Endodermal cell (in vitro differentiated cells): ENCODE results near the gene PMFBP1. TPM values are rescaled to one million over a fixed set of nuclear protein-coding genes. Genes with fewer than 3 reads are reported as not detected.

Experiments used
- DNase-seq: peaks from one replicate; pipeline ENCODE4 v3.0.0-alpha.2; 2017
- H3K27ac ChIP-seq: 2 replicates; pipeline ENCODE4 v1.5.1; 2013; ENCODE audit warnings: mild to moderate bottlenecking, low read depth, low read length, moderate library complexity
- H3K27me3 ChIP-seq: 2 replicates; pipeline ENCODE4 v1.6.1; 2013; ENCODE audit warnings: mild to moderate bottlenecking, low read length, moderate library complexity; ENCODE audit not compliant: insufficient read depth, control insufficient read depth, poor library complexity, severe bottlenecking
- H3K36me3 ChIP-seq: 2 replicates; pipeline ENCODE4 v1.7.0; 2013; ENCODE audit warnings: mild to moderate bottlenecking, low read length, moderate library complexity; ENCODE audit not compliant: control insufficient read depth, insufficient read depth
- H3K4me1 ChIP-seq: one replicate; pipeline ENCODE4 v1.7.0; 2013; ENCODE audit warnings: low read length; ENCODE audit not compliant: control insufficient read depth, insufficient read depth
- H3K4me3 ChIP-seq: 2 replicates; pipeline ENCODE4 v1.5.1; 2013; ENCODE audit warnings: mild to moderate bottlenecking, low read length, moderate library complexity
- H3K9ac ChIP-seq: 2 replicates; pipeline ENCODE4 v1.6.1; 2013; ENCODE audit warnings: mild to moderate bottlenecking, low read length, moderate library complexity; ENCODE audit not compliant: poor library complexity, severe bottlenecking; ENCODE audit errors: extremely low read depth
- H3K9me3 ChIP-seq: 2 replicates; pipeline ENCODE4 v1.6.1; 2013; ENCODE audit warnings: mild to moderate bottlenecking, low read length, moderate library complexity; ENCODE audit not compliant: control insufficient read depth
- H3K27ac Mint-ChIP-seq: 2 replicates; pipeline ENCODE4 v1.8.0; 2020; ENCODE audit warnings: mixed read lengths
- H3K27me3 Mint-ChIP-seq: 2 replicates; pipeline ENCODE4 v1.8.0; 2021; ENCODE audit warnings: mild to moderate bottlenecking, mixed read lengths; ENCODE audit not compliant: insufficient read depth
- H3K36me3 Mint-ChIP-seq: 2 replicates; pipeline ENCODE4 v1.8.0; 2020; ENCODE audit warnings: low read depth, mixed read lengths
- H3K4me1 Mint-ChIP-seq: 2 replicates; pipeline ENCODE4 v1.8.0; 2020; ENCODE audit warnings: mixed read lengths
- H3K4me3 Mint-ChIP-seq: 2 replicates; pipeline ENCODE4 v1.8.0; 2020; ENCODE audit warnings: mild to moderate bottlenecking, moderate library complexity, mixed read lengths
- H3K9me3 Mint-ChIP-seq: 2 replicates; pipeline ENCODE4 v1.8.0; 2020; ENCODE audit warnings: mild to moderate bottlenecking, mixed read lengths
- WGBS, 2 experiments: methylation state at CpG; one replicate each; pipeline versions ENCODE4 v1.1.5 to v1.1.7; 2013; ENCODE audit warnings: missing lambda C conversion rate in 2 of 2, mixed read lengths in 1 of 2; ENCODE audit not compliant: insufficient coverage in 1 of 2, insufficient read length in 1 of 2; 5-methylcytosine and 5-hydroxymethylcytosine counted together
- total RNA-seq, 2 donors: library from RNA; stranded (reverse); fragmentation: NEBNext Ultra II Directional in 1 of 2; extraction: Animal tissue kit (Norgen Biotek cat#: 25700) in 1 of 2; gene quantifications; 2 replicates in 1 of 2; 3 replicates in 1 of 2; pipeline ENCODE4 v1.2.1, GENCODE V29; 2021
- TF ChIP-seq, protein P1 (sequence below): fragments of 200-600 bp; sonication (generic); conservative IDR thresholded peaks from 2 replicates; pipeline ENCODE4 v1.5.0; 2021; ENCODE audit warnings: antibody characterized with exemption, mild to moderate bottlenecking

The PMFBP1 gene
- total RNA-seq, 2 donors from 2014 or later: 2.1 to 4.1 TPM

DNA sequence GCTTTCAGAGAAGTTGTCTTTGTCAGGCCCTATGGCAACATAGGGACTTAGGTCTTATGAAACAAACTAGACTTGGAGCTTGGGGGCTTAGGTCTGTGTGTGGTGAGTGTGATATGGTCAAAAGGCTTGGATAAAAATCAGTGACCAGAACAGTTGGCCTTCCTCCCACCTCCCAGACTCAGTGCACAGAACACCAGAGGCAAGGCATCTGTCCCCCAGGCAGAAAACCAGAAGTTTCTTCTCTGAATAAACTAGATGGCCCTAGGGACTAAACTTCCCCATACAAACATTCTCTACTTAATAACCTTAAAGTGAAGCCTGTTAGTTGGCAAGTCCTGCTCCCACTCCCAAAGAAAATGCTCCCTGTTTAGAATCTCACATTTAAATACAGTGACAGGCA is 39.2 kb upstream of the PMFBP1 start:
- H3K4me1 Mint-ChIP-seq: peaks cover 26% of the 10 kb centered on the region
- Histone ChIP-seq H3K27me3 (no peaks in the 10 kb centered on the region), H3K9ac (no peak overlapping the region), H3K4me3 (no peak overlapping the region), H3K4me1 (peaks cover 11% of the 10 kb centered on the region), H3K27ac (no peak overlapping the region), H3K9me3 (peaks cover 24% of the 10 kb centered on the region), H3K36me3 (no peaks in the 10 kb centered on the region)
- no peak overlapping the region for H3K4me3 Mint-ChIP-seq
- H3K27ac Mint-ChIP-seq: no peak overlapping the region
- H3K27me3 Mint-ChIP-seq: peaks cover 25% of the 10 kb centered on the region
- no peak for DNase-seq
- H3K9me3 Mint-ChIP-seq: peaks cover 24% of the 10 kb centered on the region
- peaks cover 7% of the 10 kb centered on the region for H3K36me3 Mint-ChIP-seq
- TF ChIP-seq, protein P1, sequence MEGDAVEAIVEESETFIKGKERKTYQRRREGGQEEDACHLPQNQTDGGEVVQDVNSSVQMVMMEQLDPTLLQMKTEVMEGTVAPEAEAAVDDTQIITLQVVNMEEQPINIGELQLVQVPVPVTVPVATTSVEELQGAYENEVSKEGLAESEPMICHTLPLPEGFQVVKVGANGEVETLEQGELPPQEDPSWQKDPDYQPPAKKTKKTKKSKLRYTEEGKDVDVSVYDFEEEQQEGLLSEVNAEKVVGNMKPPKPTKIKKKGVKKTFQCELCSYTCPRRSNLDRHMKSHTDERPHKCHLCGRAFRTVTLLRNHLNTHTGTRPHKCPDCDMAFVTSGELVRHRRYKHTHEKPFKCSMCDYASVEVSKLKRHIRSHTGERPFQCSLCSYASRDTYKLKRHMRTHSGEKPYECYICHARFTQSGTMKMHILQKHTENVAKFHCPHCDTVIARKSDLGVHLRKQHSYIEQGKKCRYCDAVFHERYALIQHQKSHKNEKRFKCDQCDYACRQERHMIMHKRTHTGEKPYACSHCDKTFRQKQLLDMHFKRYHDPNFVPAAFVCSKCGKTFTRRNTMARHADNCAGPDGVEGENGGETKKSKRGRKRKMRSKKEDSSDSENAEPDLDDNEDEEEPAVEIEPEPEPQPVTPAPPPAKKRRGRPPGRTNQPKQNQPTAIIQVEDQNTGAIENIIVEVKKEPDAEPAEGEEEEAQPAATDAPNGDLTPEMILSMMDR: no peak

DNA sequence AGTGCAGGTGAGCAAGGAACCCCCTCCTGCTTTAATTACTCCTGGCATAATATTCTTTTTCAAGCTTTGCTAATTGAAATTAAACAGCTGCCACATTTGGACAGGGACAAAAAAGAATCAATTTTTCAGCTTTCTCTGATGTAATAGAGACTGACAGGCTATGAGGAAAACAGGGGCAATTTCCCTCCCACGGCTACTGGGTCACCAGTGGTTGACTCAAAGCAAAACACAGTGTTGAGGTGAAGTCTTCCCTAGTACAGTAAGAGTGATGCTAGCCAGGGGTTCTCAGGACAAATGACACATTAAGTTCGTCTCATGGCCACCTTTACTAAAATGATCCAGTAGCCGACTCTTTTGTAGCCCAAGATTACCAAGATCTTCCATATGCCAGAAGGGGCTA is 38.6 kb upstream of the PMFBP1 start:
- WGBS, 2 experiments: 89 to 91% methylated on average over 3 of the region's 3 CpGs
- H3K9me3 ChIP-seq: peaks cover 18% of the 10 kb centered on the region
- TF ChIP-seq, protein P1: no peak
- no peaks in the 10 kb centered on the region for H3K27me3 ChIP-seq
- Mint-ChIP-seq H3K27ac (no peak overlapping the region), H3K36me3 (peaks cover 7% of the 10 kb centered on the region), H3K27me3 (peaks cover 31% of the 10 kb centered on the region), H3K4me3 (no peak overlapping the region), H3K4me1 (peaks cover 26% of the 10 kb centered on the region), H3K9me3 (peaks cover 19% of the 10 kb centered on the region)
- DNase-seq: no peak
- H3K36me3 ChIP-seq: no peaks in the 10 kb centered on the region
- no peak overlapping the region for H3K27ac ChIP-seq
- H3K4me3 ChIP-seq: peak overlapping the region; percentile 27
- peaks cover 11% of the 10 kb centered on the region for H3K4me1 ChIP-seq
- no peak overlapping the region for H3K9ac ChIP-seq

DNA sequence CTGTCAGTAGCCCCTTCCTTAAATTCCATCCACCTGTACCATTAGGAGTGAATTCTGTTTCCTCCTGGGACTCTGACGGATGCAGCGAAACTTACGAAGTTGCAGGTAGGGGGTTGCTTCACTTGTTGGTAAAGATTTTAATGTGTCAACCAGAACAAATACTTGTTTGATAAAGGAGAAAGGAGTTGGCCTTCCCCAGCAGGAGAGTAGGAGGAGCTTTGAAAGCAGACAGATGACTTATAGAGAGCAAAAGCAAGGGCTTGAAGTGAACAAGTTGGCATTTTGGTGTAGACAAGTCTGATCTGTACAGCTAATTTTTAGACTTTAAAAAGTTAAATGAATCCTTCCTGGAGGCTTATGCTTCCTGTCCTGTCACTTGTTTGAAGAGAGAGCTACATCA is 38.1 kb upstream of the PMFBP1 start:
- Mint-ChIP-seq H3K27me3 (peaks cover 31% of the 10 kb centered on the region), H3K4me1 (peaks cover 26% of the 10 kb centered on the region), H3K9me3 (peaks cover 15% of the 10 kb centered on the region), H3K27ac (no peak overlapping the region), H3K36me3 (peaks cover 5% of the 10 kb centered on the region), H3K4me3 (no peak overlapping the region)
- H3K27ac ChIP-seq: no peak overlapping the region
- H3K36me3 ChIP-seq: no peaks in the 10 kb centered on the region
- no peak overlapping the region for H3K9ac ChIP-seq
- 43 to 94% methylated on average over 3 of the region's 3 CpGs for WGBS, 2 experiments
- peaks cover 11% of the 10 kb centered on the region for H3K4me1 ChIP-seq
- peak overlapping the region; percentile 27 for H3K4me3 ChIP-seq
- H3K9me3 ChIP-seq: peaks cover 13% of the 10 kb centered on the region
- TF ChIP-seq, protein P1: no peak
- no peaks in the 10 kb centered on the region for H3K27me3 ChIP-seq
- no peak for DNase-seq
